NOMO-1 treated with DMSO at 0.1 percent for 48 hours (cell line): ENCODE results near the gene PIAS4.

Experiments used
- DNase-seq: peaks from one replicate; lab custom pipeline; 2025; ENCODE audit not compliant: unreplicated experiment; lab: John Stamatoyannopoulos, UW

PIAS4 gene

GRCh38 chr19:4068047-4068966 lies 60.8 kb downstream of the PIAS4 start:
- peak; percentile 35 for DNase-seq

DNA sequence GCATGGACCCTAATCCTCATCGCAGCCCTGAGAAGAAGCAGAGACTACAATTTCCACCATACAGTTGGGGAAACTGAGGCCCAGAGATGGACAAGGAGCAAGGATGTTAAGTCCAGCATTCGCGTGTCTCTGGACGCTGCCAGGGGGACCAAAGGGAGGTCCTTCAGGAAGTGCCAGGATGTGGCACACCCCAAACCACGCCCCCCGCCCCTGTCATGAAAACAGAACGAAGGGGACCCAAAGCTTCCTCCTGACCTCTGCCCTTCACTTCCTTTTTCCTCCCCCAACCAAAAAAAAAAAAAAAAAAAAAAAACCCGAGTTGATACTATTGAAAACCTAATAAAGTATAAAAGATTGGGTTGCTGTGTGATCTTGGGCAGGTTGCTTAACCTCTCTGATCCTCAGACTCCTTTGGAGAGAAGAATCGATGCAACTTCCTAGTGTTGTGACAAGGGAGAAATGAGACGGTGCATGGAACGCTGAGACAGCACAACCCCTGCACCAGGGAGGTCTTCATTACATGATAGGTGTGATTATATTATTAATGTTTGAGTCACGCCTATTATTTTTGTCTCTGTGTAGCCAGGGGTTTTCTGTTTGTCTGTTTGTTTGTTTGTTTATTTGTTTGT lies 61.9 kb downstream of the PIAS4 start:
- no peak for DNase-seq

GRCh38 chr19:4071610-4072009 lies 64.1 kb downstream of the PIAS4 start:
- no peak for DNase-seq

- no peak for DNase-seq
Observed at GRCh38 chr19:4075373-4075772, 67.8 kb downstream of the PIAS4 start.

DNA sequence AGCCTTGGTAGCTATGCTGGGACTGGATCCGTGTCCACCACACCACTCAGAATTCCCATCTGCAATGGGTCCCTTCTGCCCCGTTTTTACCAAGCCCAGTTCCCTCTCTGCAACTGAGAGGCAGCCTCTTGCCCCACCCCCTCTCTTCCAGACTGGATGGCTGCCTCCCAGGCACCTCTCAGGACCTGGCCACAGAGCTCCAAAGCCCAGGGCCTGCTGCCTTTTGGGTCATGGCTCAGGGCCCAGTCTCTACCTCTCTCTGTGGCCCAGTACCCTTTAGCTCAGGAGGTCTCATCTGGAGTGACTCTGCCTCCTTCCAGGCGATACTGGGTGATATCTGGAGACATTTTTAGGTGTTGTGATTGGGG lies 69.5 kb downstream of the PIAS4 start:
- DNase-seq, result no peak

GRCh38 chr19:4077800-4078684 lies 70.5 kb downstream of the PIAS4 start:
- DNase-seq, result peak; percentile 42

GRCh38 chr19:4080473-4080872 lies 72.9 kb downstream of the PIAS4 start:
- DNase-seq, result no peak

- no peak for DNase-seq
Observed at GRCh38 chr19:4081441-4082129, 74.0 kb downstream of the PIAS4 start.

DNA sequence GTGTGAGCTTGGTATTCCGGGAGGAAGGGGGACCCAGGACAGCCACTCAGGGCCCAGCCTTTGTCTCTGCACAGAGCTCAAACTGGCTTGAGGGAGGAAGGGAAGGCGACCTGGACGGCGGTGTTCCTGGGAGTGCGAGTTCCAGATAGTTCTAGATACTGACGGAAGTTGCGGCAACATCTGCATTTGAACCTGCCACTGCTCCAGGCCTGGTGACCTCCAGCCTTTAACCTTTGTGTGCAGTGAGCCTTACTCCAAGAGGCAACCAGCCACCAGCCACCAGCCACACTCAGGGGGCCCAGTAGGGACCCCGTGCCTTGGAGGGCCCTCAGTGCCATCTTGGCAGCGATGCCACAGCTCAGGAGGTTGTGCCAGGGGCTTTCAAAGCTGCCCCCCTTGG lies 74.6 kb downstream of the PIAS4 start:
- no peak for DNase-seq

DNA sequence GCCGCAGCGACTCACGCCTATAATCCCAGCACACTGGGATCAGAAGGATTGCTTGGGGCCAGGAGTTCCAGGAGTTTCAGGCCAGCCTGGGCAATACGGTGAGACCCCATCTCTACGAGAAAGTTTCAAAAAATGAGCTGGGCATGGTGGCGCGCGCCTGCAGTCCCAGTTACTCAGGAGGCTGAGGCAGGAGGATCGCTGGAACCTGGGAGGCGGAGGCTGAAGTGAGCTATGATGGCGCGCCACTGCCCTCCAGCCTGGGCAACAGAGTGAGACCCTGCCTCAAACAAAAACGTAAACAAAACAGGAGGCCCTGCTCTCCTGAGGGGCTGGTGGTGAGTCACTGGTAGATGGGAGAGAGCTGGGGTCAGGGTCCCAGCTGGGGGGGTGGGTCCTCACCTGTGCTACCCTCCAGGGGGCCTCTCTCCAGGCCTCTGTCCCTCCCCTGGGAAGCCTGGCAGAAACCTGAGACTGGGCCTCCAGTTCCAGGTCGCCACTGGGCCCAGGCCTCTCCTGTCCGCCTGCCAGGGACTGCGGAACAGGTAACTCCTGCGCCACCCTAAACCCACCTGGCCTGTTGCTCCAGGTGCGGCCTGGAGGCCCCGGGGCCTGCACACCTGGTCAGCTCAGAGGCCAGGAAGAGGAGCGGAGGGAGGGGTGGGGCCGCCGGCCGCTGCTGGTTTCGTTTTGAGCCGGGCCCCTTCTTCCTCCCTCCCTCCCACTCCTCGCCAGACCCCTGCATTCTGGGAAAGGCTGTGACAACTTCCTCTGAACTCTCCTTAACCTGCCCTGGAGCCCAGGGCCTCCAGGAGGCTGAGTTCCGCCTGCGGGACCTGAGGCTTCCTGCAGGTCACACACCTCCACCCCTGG lies 76.4 kb downstream of the PIAS4 start:
- DNase-seq, result no peak

- DNase-seq, result no peak
Observed at GRCh38 chr19:4084547-4084877, 77.0 kb downstream of the PIAS4 start.

- DNase-seq, result no peak
Observed at GRCh38 chr19:4086411-4086867, 78.9 kb downstream of the PIAS4 start.

GRCh38 chr19:4087787-4088679 lies 80.5 kb downstream of the PIAS4 start:
- DNase-seq, result no peak

DNA sequence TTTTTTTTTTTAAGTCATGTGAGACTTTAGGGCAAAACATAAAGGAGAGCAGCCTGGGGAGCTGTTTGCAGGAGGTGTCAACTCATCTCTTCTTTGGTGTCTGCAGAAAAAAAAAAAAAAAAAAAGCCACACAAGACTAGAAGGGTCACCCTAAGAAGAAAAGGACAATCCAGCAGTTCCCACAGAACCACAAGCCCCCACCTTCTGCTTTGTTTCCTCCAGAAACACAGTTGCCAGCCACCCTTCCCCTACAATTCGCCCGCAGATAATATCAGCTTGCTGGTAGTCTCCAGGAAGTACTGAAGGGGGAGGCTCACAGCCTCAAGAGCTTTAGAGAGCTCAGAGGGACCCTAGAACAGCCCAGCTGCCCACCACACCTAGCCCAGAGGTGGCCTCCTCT lies 81.4 kb downstream of the PIAS4 start:
- no peak for DNase-seq
